Suppressor macrophage treated with lipopolysaccharide for 1 hour (primary cell): ENCODE measurements around the gene DLX6.

Experiments
- DNase-seq, 3 donors: peaks; one replicate each; pipeline ENCODE4 v3.0.0-alpha.2; 2020 to 2022

The DLX6 gene

GRCh38 chr7:96996111-96996957 is 9.0 kb upstream of the DLX6 start:
- no peak for DNase-seq

- no peak for DNase-seq
Measured at GRCh38 chr7:96996958-96997511, 8.3 kb upstream of the DLX6 start.

GRCh38 chr7:96997512-96998032 is 7.8 kb upstream of the DLX6 start:
- DNase-seq, result no peak

- no peak for DNase-seq
Measured at GRCh38 chr7:96998333-96998732, 7.0 kb upstream of the DLX6 start.

- DNase-seq, result no peak
Measured at GRCh38 chr7:96998744-96999143, 6.6 kb upstream of the DLX6 start.

- no peak for DNase-seq
Measured at GRCh38 chr7:97001221-97001620, 4.1 kb upstream of the DLX6 start.

GRCh38 chr7:97001656-97002554 is 3.4 kb upstream of the DLX6 start:
- DNase-seq, result no peak

- no peak for DNase-seq
Measured at GRCh38 chr7:97002555-97003261, 2.6 kb upstream of the DLX6 start.

GRCh38 chr7:97003262-97004246 is 1.8 kb upstream of the DLX6 start:
- no peak for DNase-seq

GRCh38 chr7:97004247-97005182 is 838 bp upstream of the DLX6 start:
- no peak for DNase-seq

- peak in 2 of 3 donors; percentile 23 to 47 for DNase-seq
Measured at GRCh38 chr7:97006055-97006815, 882 bp downstream of the DLX6 start.

GRCh38 chr7:97006816-97007582 is 1.6 kb downstream of the DLX6 start:
- no peak for DNase-seq

GRCh38 chr7:97007583-97007861 is 2.2 kb downstream of the DLX6 start:
- DNase-seq, result no peak

- no peak for DNase-seq
Measured at GRCh38 chr7:97008275-97008917, 3.0 kb downstream of the DLX6 start.

GRCh38 chr7:97009753-97010732 is 4.7 kb downstream of the DLX6 start:
- DNase-seq, result no peak

GRCh38 chr7:97011104-97011503 is 5.8 kb downstream of the DLX6 start:
- no peak for DNase-seq
